ENCODE results near the gene UBFD1.
"Not testable (repeated sequence)": the region's sequence is repeated elsewhere in the genome, so short reads cannot be mapped to it uniquely, and the experiment has no call there.

Gene UBFD1

DNA sequence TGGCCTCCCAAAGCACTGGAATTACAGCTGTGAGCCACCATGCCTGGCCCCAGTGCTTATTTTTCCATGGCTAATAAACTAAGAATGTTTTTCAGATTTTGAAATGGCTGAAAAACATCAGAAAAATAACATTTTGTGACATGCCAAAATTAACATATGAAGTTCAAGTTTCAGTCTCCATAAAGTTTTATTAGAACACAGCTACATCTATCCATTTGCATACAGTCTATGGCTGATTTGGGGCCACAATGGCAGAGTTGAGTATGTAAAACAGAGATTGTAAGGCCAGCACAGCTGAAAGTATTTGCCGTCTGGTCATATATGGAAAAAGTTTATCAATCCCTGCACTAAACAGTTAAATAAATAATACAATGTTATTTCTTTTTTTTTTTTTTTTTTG lies 52.4 kb downstream of the UBFD1 start:
- DNase-seq (ENCODE audit: low read depth in 2 of 2): no peak

DNA sequence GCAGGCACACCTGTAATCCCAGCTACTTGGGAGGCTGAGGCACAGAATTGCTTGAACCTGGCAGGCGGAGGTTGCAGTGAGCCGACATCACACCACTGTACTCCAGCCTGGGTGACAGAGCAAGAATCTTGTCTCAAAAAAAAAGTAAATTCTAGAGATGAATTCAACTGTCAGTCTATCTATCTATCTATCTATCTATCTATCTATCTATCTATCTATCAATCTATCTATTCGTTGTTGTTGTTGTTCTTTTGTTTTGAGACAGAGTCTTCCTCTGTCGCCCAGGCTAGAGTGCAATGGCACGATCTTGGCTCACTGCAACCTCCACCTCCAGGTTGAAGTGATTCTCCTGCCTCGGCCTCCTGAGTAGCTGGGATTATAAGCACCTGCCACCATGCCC lies 53.4 kb downstream of the UBFD1 start:
- DNase-seq (ENCODE audit: low read depth in 2 of 2): not testable (repeated sequence)

DNA sequence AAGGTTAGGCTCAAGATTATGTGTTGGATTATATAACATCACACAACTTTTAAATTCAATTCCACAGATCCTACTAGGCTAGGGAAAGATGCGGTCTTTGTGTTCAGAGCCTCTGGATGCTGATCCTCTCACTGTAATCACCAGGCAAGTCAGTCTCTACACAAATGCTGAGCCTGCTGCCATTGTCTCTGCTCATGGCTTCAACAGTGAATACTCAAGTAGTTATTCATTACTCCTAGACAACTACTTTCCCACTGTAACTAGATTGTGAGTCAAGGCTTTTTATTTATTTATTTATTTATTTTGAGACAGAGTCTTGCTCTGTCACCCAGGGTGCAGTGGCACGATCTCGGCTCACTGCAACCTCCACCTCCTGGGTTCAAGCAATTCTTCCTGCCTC lies 54.4 kb downstream of the UBFD1 start:
- no peak for DNase-seq (ENCODE audit: low read depth in 2 of 2)

DNA sequence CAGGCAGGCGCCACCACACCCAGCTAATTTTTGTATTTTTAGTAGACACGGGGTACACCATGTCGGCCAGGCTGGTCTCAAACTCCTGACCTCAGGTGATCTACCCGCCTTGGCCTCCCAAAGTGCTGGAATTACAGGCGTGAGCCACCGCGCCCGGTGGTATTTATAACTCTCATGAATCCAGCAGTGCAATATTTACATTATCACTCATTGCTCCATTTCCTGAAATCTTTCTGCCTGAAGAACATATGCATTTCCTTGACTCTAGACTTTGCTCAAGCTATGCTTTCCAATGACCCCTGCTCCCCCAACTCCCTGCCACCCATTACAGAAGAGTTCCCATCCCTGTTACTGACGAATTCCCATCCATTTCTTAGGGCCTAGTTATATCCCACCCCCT lies 58.3 kb downstream of the UBFD1 start:
- DNase-seq (ENCODE audit: low read depth in 2 of 2): no peak
